Calu3 (cell line): ENCODE data around the gene MUC2. TPM values are rescaled to one million over a fixed set of nuclear protein-coding genes. Genes with fewer than 3 reads are reported as not detected.

Experiments
- BruUV-seq: library from RNA; stranded (reverse); fragments of 400-500 nt; replicated peaks from 2 replicates; lab custom pipeline; 2021; lab: Mats Ljungman, UMichigan
- CTCF ChIA-PET: fragments of 300-600 bp; sonication (Branson Sonifier 250); formaldehyde crosslinking; loops from one replicate; lab custom pipeline; 2022; ENCODE audit warnings: antibody characterized with exemption; lab: Charles Lee
- DNase-seq: peaks from one replicate; pipeline ENCODE4 v3.0.0; 2022
- H3K27ac Mint-ChIP-seq: one replicate; pipeline ENCODE4 v1.8.0; 2022; ENCODE audit warnings: mixed read lengths; ENCODE audit not compliant: unreplicated experiment
- H3K27me3 Mint-ChIP-seq: one replicate; pipeline ENCODE4 v1.8.0; 2022; ENCODE audit warnings: mixed read lengths; ENCODE audit not compliant: unreplicated experiment
- H3K36me3 Mint-ChIP-seq: one replicate; pipeline ENCODE4 v1.8.0; 2022; ENCODE audit warnings: mild to moderate bottlenecking, moderate library complexity, mixed read lengths; ENCODE audit not compliant: insufficient read depth, unreplicated experiment
- H3K4me1 Mint-ChIP-seq: one replicate; pipeline ENCODE4 v1.8.0; 2022; ENCODE audit warnings: mild to moderate bottlenecking, low read depth, mixed read lengths; ENCODE audit not compliant: unreplicated experiment
- H3K4me3 Mint-ChIP-seq: one replicate; pipeline ENCODE4 v1.8.0; 2022; ENCODE audit warnings: mild to moderate bottlenecking, low read depth, moderate library complexity, mixed read lengths; ENCODE audit not compliant: unreplicated experiment
- H3K9me3 Mint-ChIP-seq: one replicate; pipeline ENCODE4 v1.8.0; 2022; ENCODE audit warnings: low read depth, mixed read lengths; ENCODE audit not compliant: unreplicated experiment
- intact Hi-C: fragments of 100-400 bp; cut with micrococcal nuclease; formaldehyde crosslinking; loops from one replicate; pipeline ENCODE4 v1.10.0; 2022; ENCODE audit not compliant: unreplicated experiment
- total RNA-seq: library from RNA; stranded (reverse); gene quantifications from 2 replicates; pipeline ENCODE4 v1.2.3, GENCODE V29; 2022
- TF ChIP-seq, protein P1 (sequence below): fragments of 200-600 bp; IDR thresholded peaks from one replicate; pipeline ENCODE4 v1.8.0; 2022; ENCODE audit warnings: antibody characterized with exemption; ENCODE audit not compliant: unreplicated experiment

MUC2 gene
- total RNA-seq, 1 experiment from 2014 or later = not detected

GRCh38 chr11:1105183-1105565, 30.5 kb downstream of the MUC2 start:
- H3K27ac Mint-ChIP-seq = no peak overlapping the region
- BruUV-seq = no TSS peak
- CTCF ChIA-PET = no interaction called here
- no peaks in the 10 kb centered on the region for H3K36me3 Mint-ChIP-seq
- no peak overlapping the region for H3K4me3 Mint-ChIP-seq
- intact Hi-C loops = no loop called here
- H3K27me3 Mint-ChIP-seq = peaks cover 27% of the 10 kb centered on the region
- H3K9me3 Mint-ChIP-seq = no peaks in the 10 kb centered on the region
- no peaks in the 10 kb centered on the region for H3K4me1 Mint-ChIP-seq
- TF ChIP-seq, protein P1, sequence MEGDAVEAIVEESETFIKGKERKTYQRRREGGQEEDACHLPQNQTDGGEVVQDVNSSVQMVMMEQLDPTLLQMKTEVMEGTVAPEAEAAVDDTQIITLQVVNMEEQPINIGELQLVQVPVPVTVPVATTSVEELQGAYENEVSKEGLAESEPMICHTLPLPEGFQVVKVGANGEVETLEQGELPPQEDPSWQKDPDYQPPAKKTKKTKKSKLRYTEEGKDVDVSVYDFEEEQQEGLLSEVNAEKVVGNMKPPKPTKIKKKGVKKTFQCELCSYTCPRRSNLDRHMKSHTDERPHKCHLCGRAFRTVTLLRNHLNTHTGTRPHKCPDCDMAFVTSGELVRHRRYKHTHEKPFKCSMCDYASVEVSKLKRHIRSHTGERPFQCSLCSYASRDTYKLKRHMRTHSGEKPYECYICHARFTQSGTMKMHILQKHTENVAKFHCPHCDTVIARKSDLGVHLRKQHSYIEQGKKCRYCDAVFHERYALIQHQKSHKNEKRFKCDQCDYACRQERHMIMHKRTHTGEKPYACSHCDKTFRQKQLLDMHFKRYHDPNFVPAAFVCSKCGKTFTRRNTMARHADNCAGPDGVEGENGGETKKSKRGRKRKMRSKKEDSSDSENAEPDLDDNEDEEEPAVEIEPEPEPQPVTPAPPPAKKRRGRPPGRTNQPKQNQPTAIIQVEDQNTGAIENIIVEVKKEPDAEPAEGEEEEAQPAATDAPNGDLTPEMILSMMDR = no peak
- no peak for DNase-seq

- H3K36me3 Mint-ChIP-seq = no peaks in the 10 kb centered on the region
- CTCF ChIA-PET = interaction anchor here (0.6 kb wide), 1 partner anchor 25 kb away, joined by 10 read pairs; no protein-coding TSS in a partner anchor
- TF ChIP-seq, protein P1 = no peak
Measured at GRCh38 chr11:1106387-1106786, 31.7 kb downstream of the MUC2 start.

GRCh38 chr11:1107316-1108245, 32.9 kb downstream of the MUC2 start:
- no peaks in the 10 kb centered on the region for H3K4me1 Mint-ChIP-seq
- no peaks in the 10 kb centered on the region for H3K9me3 Mint-ChIP-seq
- H3K4me3 Mint-ChIP-seq = no peak overlapping the region
- H3K36me3 Mint-ChIP-seq = no peaks in the 10 kb centered on the region
- H3K27me3 Mint-ChIP-seq = peaks cover 27% of the 10 kb centered on the region
- TF ChIP-seq, protein P1 = no peak
- intact Hi-C loops = no loop called here
- CTCF ChIA-PET = no interaction called here
- no peak for DNase-seq
- no TSS peak for BruUV-seq
- H3K27ac Mint-ChIP-seq = no peak overlapping the region

More at GRCh38 chr11:1106387-1106786, 31.7 kb downstream of the MUC2 start:
- no peak for DNase-seq
- intact Hi-C loops = no loop called here
- BruUV-seq = no TSS peak
- H3K4me3 Mint-ChIP-seq = no peak overlapping the region
- no peaks in the 10 kb centered on the region for H3K4me1 Mint-ChIP-seq
- H3K9me3 Mint-ChIP-seq = no peaks in the 10 kb centered on the region
- peaks cover 27% of the 10 kb centered on the region for H3K27me3 Mint-ChIP-seq
- H3K27ac Mint-ChIP-seq = no peak overlapping the region

- CTCF ChIA-PET = no interaction called here
- TF ChIP-seq, protein P1 = no peak
- intact Hi-C loops = no loop called here
- Mint-ChIP-seq H3K4me3 (no peak overlapping the region), H3K27ac (no peak overlapping the region), H3K27me3 (peaks cover 27% of the 10 kb centered on the region), H3K36me3 (no peaks in the 10 kb centered on the region), H3K4me1 (no peaks in the 10 kb centered on the region), H3K9me3 (no peaks in the 10 kb centered on the region)
- no TSS peak for BruUV-seq
- no peak for DNase-seq
Measured at GRCh38 chr11:1108246-1108900, 33.7 kb downstream of the MUC2 start.
